ENCODE measurements around the gene TSPAN6.

TSPAN6 gene

GRCh38 chrX:100662170-100662569 lies 25.6 kb upstream of the TSPAN6 start:
- DNase-seq (ENCODE audit: low read depth): no peak
- no peak for TF ChIP-seq CTCF (IDR thresholded peaks at IDR 0.05; ENCODE audit: low read depth, low read length, missing control alignments)
- H3K4me3 ChIP-seq (ENCODE audit: low read depth, low read length): no peak overlapping the region
- in situ Hi-C loops (cut with HindIII; ENCODE audit: low sequenced_read_pairs): no loop called here

- H3K4me3 ChIP-seq (ENCODE audit: low read depth, low read length): no peak overlapping the region
- no peak for TF ChIP-seq CTCF (IDR thresholded peaks at IDR 0.05; ENCODE audit: low read depth, low read length, missing control alignments)
- no peak for DNase-seq (ENCODE audit: low read depth)
- in situ Hi-C loops (cut with HindIII; ENCODE audit: low sequenced_read_pairs): no loop called here
Measured at GRCh38 chrX:100659431-100660137, 23.0 kb upstream of the TSPAN6 start.

- DNase-seq (ENCODE audit: low read depth): no peak
- no peak overlapping the region for H3K4me3 ChIP-seq (ENCODE audit: low read depth, low read length)
- in situ Hi-C loops (cut with HindIII; ENCODE audit: low sequenced_read_pairs): no loop called here
- TF ChIP-seq CTCF (IDR thresholded peaks at IDR 0.05; ENCODE audit: low read depth, low read length, missing control alignments): no peak
Measured at GRCh38 chrX:100658941-100659381, 22.4 kb upstream of the TSPAN6 start.

- no peak overlapping the region for H3K4me3 ChIP-seq (ENCODE audit: low read depth, low read length)
- in situ Hi-C loops (cut with HindIII; ENCODE audit: low sequenced_read_pairs): no loop called here
- TF ChIP-seq CTCF (IDR thresholded peaks at IDR 0.05; ENCODE audit: low read depth, low read length, missing control alignments): peak; percentile 27
- DNase-seq (ENCODE audit: low read depth): no peak
Measured at GRCh38 chrX:100654261-100654660, 17.7 kb upstream of the TSPAN6 start.

GRCh38 chrX:100652266-100652665 lies 15.7 kb upstream of the TSPAN6 start:
- no peak for TF ChIP-seq CTCF (IDR thresholded peaks at IDR 0.05; ENCODE audit: low read depth, low read length, missing control alignments)
- in situ Hi-C loops (cut with HindIII; ENCODE audit: low sequenced_read_pairs): no loop called here
- DNase-seq (ENCODE audit: low read depth): no peak
- H3K4me3 ChIP-seq (ENCODE audit: low read depth, low read length): no peak overlapping the region

- no peak for TF ChIP-seq CTCF (IDR thresholded peaks at IDR 0.05; ENCODE audit: low read depth, low read length, missing control alignments)
- DNase-seq (ENCODE audit: low read depth): no peak
- no peak overlapping the region for H3K4me3 ChIP-seq (ENCODE audit: low read depth, low read length)
- in situ Hi-C loops (cut with HindIII; ENCODE audit: low sequenced_read_pairs): no loop called here
Measured at GRCh38 chrX:100650841-100651240, 14.2 kb upstream of the TSPAN6 start.
